ENCODE data around the gene RNF215.

RNF215 gene

DNA sequence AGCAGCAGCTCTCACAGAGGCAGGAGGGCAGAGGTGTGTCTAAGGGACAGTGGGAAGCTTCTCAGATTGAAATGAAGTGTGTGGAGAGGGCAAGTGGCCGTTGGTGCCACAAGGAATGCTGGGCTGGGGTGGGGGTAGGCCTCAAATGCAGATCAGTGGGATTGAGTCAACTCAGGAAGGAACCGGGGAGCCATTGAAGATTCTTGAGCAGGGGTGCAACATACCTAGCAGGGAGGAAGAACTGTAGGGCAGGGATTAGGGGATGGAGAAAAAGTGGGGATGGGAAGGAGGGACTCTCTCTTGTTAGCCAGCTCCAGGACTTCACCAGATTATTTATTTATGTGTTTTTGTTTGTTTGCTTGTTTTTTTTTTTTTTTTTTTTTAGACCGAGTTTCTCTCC lies 6.7 kb upstream of the RNF215 start:
- DNase-seq, result no peak

- DNase-seq, result no peak
Measured at GRCh38 chr22:30393322-30393680, 6.1 kb upstream of the RNF215 start.

GRCh38 chr22:30392661-30393321 lies 5.6 kb upstream of the RNF215 start:
- peak; percentile 56 for DNase-seq

GRCh38 chr22:30390974-30391691 lies 3.9 kb upstream of the RNF215 start:
- DNase-seq, result peak; percentile 90

- DNase-seq, result no peak
Measured at GRCh38 chr22:30386608-30386959, 627 bp downstream of the RNF215 start.

- no peak for DNase-seq
Measured at GRCh38 chr22:30385942-30386341, 1.3 kb downstream of the RNF215 start.

DNA sequence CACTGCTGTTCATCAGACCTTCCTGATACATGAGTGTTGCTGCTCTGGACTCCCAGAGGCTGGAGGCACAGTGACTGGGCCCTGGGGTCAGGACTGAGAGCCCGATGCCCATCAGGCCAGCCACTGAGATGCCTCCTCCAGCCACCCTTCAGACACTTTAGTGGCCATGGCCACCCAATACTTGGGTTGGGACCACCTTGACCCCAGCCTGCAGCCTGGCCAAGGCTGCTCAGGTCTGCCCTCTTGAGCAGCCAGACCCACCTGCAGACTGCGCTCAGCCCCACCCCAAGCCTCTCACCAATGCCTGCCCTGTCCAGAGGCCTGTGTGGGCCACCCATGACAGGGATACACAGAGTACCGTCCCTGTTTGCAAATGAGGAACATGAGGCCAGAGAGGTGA lies 4.2 kb downstream of the RNF215 start:
- DNase-seq, result no peak

DNA sequence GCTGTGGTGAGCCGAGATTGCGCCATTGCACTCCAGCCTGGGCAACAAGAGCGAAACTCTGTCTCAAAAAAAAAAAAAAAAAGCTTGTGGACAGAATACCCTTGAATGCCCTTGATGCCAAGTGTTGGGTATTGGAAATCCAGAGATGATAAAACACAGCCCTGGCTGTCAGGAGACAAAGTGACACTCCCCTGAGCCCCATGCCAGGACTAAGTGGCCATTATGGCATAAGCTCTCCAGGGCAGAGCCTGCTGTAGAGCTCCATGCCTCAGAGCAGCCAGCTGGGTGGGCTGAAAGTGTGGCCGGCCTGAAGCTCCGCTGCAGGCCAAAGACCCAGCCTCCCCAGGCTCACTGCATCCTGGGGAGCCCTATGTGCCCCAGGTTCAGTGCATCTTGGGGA lies 4.9 kb downstream of the RNF215 start:
- no peak for DNase-seq

- DNase-seq, result no peak
Measured at GRCh38 chr22:30381264-30381663, 5.9 kb downstream of the RNF215 start.

DNA sequence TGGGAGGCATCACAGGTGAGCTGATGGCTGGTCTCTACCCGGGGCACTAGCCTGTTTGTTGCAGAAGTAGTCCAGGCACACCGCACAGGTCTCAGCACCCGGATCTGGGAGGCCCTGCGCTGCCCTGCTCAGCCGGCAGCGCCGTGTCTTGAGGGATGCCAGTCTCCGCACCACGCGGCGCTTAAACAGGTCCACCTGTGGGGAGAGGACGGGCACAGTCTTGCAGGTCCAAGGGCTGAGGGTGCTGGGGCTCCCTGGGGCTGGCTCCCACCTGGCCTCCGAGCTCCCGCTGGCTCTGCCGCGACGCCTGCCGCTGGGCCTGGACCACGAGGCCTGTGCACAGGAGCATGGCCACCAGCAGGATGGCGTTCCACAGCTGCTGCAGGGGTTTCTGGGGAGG lies 7.2 kb downstream of the RNF215 start:
- no peak for DNase-seq

DNA sequence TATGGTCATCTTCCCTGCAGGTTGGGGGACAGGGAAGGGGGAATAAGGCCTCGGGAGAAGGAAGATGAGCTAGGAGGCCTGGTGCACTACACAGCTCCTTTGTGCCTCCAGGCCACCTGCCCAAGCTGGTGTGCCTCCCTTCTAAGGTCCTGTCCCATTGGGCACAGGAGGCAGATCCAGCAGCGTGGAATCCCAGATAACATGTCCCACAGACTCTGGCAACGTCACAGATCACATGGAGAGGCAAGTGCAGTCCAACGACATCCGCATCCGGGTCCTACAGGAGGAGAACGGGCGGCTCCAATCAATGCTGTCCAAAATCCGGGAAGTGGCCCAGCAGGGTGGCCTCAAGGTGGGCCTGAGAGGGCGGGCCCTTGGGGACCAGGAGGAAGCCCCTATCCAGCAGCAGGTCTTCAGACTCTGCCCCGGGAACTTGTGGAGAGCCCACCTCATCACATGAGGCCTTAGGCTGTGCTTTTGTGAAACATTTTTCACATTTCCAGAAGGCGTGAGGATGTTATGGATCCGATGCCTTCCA lies 11.8 kb downstream of the RNF215 start:
- no peak for DNase-seq

DNA sequence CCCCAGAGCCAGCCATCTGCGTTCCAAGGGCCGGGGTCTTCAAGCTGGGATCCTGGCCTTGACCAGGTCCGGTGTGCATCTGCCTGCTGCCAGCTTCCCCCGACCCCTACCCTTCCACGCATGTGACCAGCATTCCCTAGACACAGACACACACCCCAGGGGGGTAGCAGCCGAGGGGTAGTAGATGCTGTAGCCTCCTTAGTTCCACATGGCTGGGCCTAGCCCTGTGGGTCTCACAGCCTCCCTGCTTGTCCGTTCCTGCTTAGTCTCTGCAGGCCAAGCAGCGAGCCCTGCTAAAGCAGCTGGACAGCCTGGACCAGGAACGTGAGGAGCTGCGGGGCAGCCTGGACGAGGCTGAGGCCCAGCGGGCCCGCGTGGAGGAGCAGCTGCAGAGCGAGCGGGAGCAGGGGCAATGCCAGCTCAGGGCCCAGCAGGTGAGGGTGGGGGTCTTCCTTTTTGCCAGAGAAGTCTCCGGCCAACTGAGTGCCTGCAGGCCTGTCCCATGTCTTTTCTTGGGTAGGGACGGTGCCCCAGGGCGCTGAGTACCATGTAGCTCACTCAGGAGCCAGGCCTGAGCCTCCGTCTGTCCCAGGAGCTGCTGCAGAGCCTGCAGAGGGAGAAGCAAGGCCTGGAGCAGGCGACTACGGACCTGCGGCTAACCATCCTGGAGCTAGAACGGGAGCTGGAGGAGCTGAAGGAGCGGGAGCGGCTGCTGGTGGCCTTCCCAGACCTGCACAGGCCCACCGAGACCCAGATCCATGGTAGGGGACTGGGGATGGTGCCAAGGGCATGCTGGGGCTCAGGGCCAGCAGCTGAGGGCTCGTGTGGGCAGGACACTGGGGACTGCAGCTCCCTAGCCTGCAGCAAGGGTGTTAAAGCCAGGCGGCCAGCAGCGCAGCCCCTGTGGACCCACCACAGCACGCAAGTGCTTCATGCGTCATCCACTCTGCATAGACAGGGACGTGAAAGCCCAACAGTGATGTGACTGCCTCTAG lies 13.6 kb downstream of the RNF215 start:
- no peak for DNase-seq

DNA sequence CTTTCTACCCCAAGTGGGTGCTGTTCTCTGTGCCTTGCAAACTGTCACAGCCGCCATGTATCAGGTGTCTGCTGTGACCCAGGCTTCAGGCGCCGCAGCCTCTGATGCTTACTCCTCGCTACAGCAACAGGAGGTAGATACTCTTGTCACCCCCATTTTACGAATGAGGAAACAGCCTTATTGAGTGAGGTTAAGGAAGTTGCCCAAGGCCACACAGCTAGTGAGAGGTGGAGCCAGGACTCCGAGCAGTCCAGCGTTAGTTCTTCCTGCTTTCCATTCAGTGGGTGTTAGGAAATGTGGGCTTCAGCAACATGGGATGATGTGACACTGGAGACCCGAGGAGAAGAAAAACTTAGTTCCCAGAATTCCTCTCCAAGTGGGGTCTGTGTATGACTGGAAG lies 14.3 kb downstream of the RNF215 start:
- DNase-seq, result no peak

GRCh38 chr22:30371981-30372380 lies 15.2 kb downstream of the RNF215 start:
- DNase-seq, result no peak

GRCh38 chr22:30371321-30371720 lies 15.9 kb downstream of the RNF215 start:
- no peak for DNase-seq

DNA sequence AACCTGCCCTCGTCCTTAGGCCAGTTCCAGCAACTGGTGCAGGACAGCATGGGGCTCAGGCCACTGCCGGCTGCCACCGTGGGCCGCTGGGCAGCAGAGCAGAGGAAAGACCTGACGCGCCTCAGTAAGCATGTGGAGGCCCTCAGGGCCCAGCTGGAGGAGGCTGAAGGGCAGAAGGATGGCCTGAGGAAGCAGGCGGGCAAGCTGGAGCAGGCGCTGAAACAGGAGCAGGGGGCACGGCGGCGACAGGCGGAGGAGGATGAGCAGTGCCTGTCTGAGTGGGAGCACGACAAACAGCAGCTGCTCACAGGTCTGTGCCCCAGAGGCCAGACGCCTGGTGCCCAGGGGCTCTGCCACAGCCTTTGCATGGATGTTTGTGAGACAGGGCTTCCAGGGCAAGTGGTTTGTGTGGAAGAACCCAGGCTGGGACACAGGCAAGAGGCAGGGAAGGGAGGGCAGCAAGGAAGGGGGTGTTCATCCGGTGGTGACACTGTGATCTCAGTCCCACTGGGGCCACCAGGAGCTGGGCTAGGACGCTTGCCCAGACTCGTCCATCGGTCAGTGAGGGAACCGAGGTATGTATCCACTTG lies 16.5 kb downstream of the RNF215 start:
- no peak for DNase-seq

DNA sequence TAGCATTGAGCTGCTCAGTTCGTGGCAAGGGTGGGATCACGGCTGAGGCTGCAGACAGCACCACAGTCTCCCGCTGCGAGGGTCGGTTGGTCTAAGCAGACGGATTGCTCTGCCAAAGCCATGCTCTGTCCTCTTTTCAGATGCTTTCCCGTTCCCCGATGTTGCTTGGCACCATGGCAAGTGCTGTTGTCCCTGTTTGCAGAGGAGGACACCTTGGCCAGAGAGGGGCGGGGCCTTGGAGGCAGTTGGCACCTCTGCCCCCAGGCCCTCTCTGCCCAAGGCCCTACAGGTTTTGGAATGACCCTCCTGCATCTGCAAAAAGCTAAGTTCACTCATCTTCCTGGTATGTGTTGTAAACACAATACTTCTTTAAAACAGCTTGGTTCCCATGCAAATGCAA lies 18.8 kb downstream of the RNF215 start:
- DNase-seq, result no peak

- no peak for DNase-seq
Measured at GRCh38 chr22:30365891-30366290, 21.3 kb downstream of the RNF215 start.

DNA sequence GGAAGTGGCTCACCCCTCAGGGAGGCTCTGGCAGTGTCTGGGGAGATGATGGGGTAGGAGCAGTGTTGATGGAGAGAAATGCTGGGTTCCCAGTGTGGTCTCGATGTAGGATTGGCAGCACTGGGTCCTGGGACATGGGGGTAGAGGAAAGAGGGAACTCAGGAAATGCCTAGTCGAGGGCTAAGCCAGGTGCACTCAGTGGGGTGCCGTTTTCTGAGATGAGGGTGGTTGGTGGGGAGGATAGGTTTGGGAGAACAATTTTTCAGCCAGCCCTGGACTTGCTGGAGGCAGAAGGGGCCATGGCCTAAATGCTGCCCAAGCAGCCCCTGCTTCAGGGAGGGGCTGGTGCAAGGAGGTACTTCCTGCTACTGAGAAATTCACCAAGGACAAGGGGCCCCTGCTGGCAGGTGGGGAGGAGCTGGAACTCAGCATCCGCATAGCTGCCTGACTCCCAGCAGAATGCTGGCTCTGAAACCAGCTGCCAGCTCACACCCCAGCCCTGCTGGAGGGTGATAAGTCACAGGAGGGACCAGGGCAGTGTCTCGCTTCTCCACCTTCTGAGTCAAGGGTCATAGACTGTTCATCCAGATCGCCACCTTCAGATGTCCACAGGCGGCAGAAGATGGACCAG lies 24.4 kb downstream of the RNF215 start:
- no peak for DNase-seq

GRCh38 chr22:30361916-30362650 lies 25.1 kb downstream of the RNF215 start:
- DNase-seq, result no peak

DNA sequence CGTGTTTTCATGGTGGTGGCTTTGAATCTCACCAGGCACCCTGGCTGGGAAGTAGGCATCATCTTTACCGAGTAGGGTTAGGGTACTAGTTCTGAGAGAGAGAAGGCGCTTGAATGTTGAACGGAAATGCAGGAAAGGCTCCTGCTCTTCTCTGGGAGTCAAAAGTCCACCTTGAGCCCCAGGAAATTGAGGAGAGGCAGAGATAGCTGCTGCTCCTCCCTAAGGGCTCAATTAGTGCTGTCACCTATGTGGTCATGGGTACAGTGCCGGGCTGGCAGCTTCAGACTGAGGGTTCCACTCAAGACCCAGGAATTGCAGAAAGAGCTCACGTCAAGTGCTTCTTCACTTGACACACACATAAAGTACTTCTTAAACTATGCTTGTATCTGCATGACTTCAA lies 28.7 kb downstream of the RNF215 start:
- DNase-seq, result no peak

- no peak for DNase-seq
Measured at GRCh38 chr22:30357650-30358215, 29.5 kb downstream of the RNF215 start.

Data from OCI-M1 (cell line).